BLaER1 (cell line): Measurements from ENCODE around the gene SIGMAR1.
A peak's percentile ranks its signal among the peaks of the same experiment; 100 is the strongest.

ENCODE experiments used
- H3K27ac ChIP-seq: shearing (Covaris generic); formaldehyde crosslinking; 2 replicates; pipeline ENCODE4 v1.8.1; 2022
- H3K27me3 ChIP-seq: shearing (Covaris generic); formaldehyde crosslinking; 2 replicates; pipeline ENCODE4 v1.8.1; 2022
- H3K36me3 ChIP-seq: shearing (Covaris generic); formaldehyde crosslinking; 2 replicates; pipeline ENCODE4 v1.8.1; 2022
- H3K4me1 ChIP-seq: shearing (Covaris generic); formaldehyde crosslinking; 2 replicates; pipeline ENCODE4 v1.8.1; 2022
- H3K4me2 ChIP-seq: shearing (Covaris generic); formaldehyde crosslinking; 2 replicates; pipeline ENCODE4 v1.8.1; 2022
- H3K4me3 ChIP-seq: shearing (Covaris generic); formaldehyde crosslinking; 2 replicates; pipeline ENCODE4 v1.8.1; 2022
- H3K9ac ChIP-seq: shearing (Covaris generic); formaldehyde crosslinking; 2 replicates; pipeline ENCODE4 v1.8.1; 2022
- H3K9me3 ChIP-seq: shearing (Covaris generic); formaldehyde crosslinking; 2 replicates; pipeline ENCODE4 v1.8.1; 2022
- H4K20me1 ChIP-seq: shearing (Covaris generic); formaldehyde crosslinking; 2 replicates; pipeline ENCODE4 v1.8.1; 2022
- Cebpa-rat ChIP-seq: shearing (Covaris generic); IDR thresholded peaks from 2 replicates; pipeline ENCODE4 v1.8.1; 2022

The SIGMAR1 gene

DNA sequence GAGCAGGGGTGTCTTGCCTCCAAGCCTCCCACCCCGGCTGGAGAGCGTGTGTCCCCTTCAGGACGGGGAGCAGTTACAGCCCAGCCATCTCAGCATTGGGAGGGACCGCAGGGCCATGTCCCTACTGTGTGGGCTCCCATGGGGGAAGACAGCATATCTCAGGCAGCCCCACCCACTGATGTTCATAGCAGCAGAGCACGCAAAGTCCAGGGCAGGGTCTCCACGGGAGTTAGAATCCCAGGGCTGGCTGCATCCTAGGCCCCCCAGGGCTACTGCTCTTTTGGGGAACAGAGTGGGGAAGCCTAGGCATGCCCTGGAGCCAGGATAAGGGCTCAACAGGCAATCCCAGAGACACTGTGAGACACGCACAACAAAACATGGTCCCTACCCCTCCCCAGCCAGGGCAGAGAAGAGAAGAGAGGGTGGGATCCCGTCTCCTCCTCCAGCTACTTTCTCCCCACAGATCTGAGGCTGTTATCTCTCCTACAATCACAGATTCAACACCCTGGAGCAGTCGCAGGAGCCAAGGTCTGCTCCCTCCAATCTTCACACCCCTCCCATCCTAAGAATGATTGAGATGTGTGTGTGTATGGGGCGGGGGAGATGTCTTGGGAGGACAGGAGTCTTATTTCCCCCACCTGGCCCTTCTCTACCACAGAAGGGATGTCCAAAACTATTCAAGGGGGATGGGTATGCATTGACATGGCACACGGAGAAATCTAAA lies 51.5 kb downstream of the SIGMAR1 start:
- Histone ChIP-seq H3K4me1 (peaks cover 43% of the 10 kb centered on the region), H3K27me3 (peaks cover 76% of the 10 kb centered on the region), H3K4me3 (no peak overlapping the region)

DNA sequence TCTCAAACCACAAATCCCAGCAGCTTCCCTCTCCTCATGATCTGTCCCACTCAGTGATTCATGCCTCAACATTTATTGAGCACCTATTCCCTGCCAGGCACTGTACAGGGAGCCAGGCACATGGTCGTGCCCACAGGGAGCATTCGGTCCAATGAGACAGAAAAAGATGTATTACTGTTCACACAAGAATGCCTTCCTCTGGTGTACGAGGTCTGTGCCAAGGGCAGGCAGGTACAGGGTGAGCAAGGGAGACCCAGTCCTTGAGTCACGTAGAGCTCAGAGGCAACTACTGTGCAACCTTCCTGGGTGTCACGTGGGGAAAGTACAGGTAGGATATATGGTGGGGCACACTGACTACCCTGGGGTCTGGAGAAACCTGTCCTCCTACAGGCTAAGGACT lies 52.6 kb downstream of the SIGMAR1 start:
- Histone ChIP-seq H3K4me3 (no peak overlapping the region), H3K9ac (no peak overlapping the region), H4K20me1 (peaks cover 58% of the 10 kb centered on the region), H3K9me3 (no peaks in the 10 kb centered on the region), H3K4me2 (peak overlapping the region; percentile 80), H3K36me3 (no peaks in the 10 kb centered on the region), H3K27me3 (peaks cover 76% of the 10 kb centered on the region), H3K27ac (no peak overlapping the region), H3K4me1 (peaks cover 32% of the 10 kb centered on the region)
- TF ChIP-seq Cebpa-rat, result no peak

More for the DNA sequence above, 51.5 kb downstream of the SIGMAR1 start:
- Histone ChIP-seq H3K36me3 (no peaks in the 10 kb centered on the region), H3K27ac (no peak overlapping the region), H3K9me3 (no peaks in the 10 kb centered on the region), H3K9ac (no peak overlapping the region), H4K20me1 (peaks cover 59% of the 10 kb centered on the region), H3K4me2 (peak overlapping the region; percentile 80)
- TF ChIP-seq Cebpa-rat, result no peak
